ENCODE results near the gene OR10G4. TPM values are rescaled to one million over a fixed set of nuclear protein-coding genes. Genes with fewer than 3 reads are reported as not detected.

The OR10G4 gene
- total and polyA plus RNA-seq, 2 donors (not counting 1 experiment from before 2014, with no cell fraction given): not detected

GRCh38 chr11:124026498-124026897 is 13.7 kb downstream of the OR10G4 start, which contains the start of gene OR10G8:
OR10G8 (plus strand) TSS chr11:124026798; CDS start chr11:124029623, 2,825 bp downstream.
- Histone ChIP-seq H3K9me3 (ENCODE audit: control insufficient read depth, insufficient read depth, low read depth, low read length) (no peaks in the 10 kb centered on the region), H3K27ac (ENCODE audit: insufficient read depth, low read length) (no peak within 1 kb of the TSS), H2AFZ (ENCODE audit: low read length) (no peak within 1 kb of the TSS), H3K9ac (ENCODE audit: insufficient read depth, low read length) (no peak within 1 kb of the TSS), H3K4me2 (ENCODE audit: extremely low read depth, insufficient read depth, low read length) (no peak within 1 kb of the TSS), H3K4me1 (ENCODE audit: control insufficient read depth, extremely low read depth, insufficient read depth, low read length) (no peaks in the 10 kb centered on the region), H3K36me3 (ENCODE audit: control insufficient read depth, insufficient read depth, low read length) (no peaks in the 10 kb centered on the region), H4K20me1 (ENCODE audit: control insufficient read depth, extremely low read depth, insufficient read depth, low read length) (no peaks in the 10 kb centered on the region), H3K4me3 (replicated peaks in 1 of 4; ENCODE audit: control extremely low read depth in 1 of 4, insufficient read depth in 1 of 4, low read depth in 3 of 4, low read length in 4 of 4) (no peak within 1 kb of the TSS), H3K79me2 (ENCODE audit: control insufficient read depth, insufficient read depth, low read length) (no peaks in the 10 kb centered on the region), H3K27me3 (ENCODE audit: control insufficient read depth, insufficient read depth, low read length) (no peaks in the 10 kb centered on the region)
- no peak for DNase-seq (ENCODE audit: low read depth in 2 of 2)
- no peak for TF ChIP-seq CTCF (conservative IDR thresholded peaks at IDR 0.05 in 1 of 2, IDR thresholded peaks at IDR 0.05 in 1 of 2; ENCODE audit: low read depth in 1 of 2, low read length in 2 of 2)
- TF ChIP-seq EZH2 (IDR thresholded peaks at IDR 0.05; ENCODE audit: low read length, missing control alignments): no peak

- TF ChIP-seq EZH2 (IDR thresholded peaks at IDR 0.05; ENCODE audit: low read length, missing control alignments) (no peak), CTCF (conservative IDR thresholded peaks at IDR 0.05 in 1 of 2, IDR thresholded peaks at IDR 0.05 in 1 of 2; ENCODE audit: low read depth in 1 of 2, low read length in 2 of 2) (no peak)
- Histone ChIP-seq H3K9me3 (ENCODE audit: control insufficient read depth, insufficient read depth, low read depth, low read length) (no peaks in the 10 kb centered on the region), H4K20me1 (ENCODE audit: control insufficient read depth, extremely low read depth, insufficient read depth, low read length) (no peaks in the 10 kb centered on the region), H3K9ac (ENCODE audit: insufficient read depth, low read length) (no peak overlapping the region), H3K4me1 (ENCODE audit: control insufficient read depth, extremely low read depth, insufficient read depth, low read length) (no peaks in the 10 kb centered on the region), H3K4me2 (ENCODE audit: extremely low read depth, insufficient read depth, low read length) (no peak overlapping the region), H3K27me3 (ENCODE audit: control insufficient read depth, insufficient read depth, low read length) (no peaks in the 10 kb centered on the region), H3K4me3 (replicated peaks in 1 of 4; ENCODE audit: control extremely low read depth in 1 of 4, insufficient read depth in 1 of 4, low read depth in 3 of 4, low read length in 4 of 4) (no peak overlapping the region), H2AFZ (ENCODE audit: low read length) (no peak overlapping the region), H3K27ac (ENCODE audit: insufficient read depth, low read length) (no peak overlapping the region), H3K36me3 (ENCODE audit: control insufficient read depth, insufficient read depth, low read length) (no peaks in the 10 kb centered on the region), H3K79me2 (ENCODE audit: control insufficient read depth, insufficient read depth, low read length) (no peaks in the 10 kb centered on the region)
- DNase-seq (ENCODE audit: low read depth in 2 of 2): no peak
These were observed 23.9 kb downstream of the OR10G4 start for GRCh38 chr11:124036666-124037065.

- no peak for DNase-seq (ENCODE audit: low read depth in 2 of 2)
- Histone ChIP-seq H2AFZ (ENCODE audit: low read length) (no peak overlapping the region), H3K27me3 (ENCODE audit: control insufficient read depth, insufficient read depth, low read length) (no peaks in the 10 kb centered on the region), H3K9ac (ENCODE audit: insufficient read depth, low read length) (no peak overlapping the region), H3K4me2 (ENCODE audit: extremely low read depth, insufficient read depth, low read length) (no peak overlapping the region), H3K9me3 (ENCODE audit: control insufficient read depth, insufficient read depth, low read depth, low read length) (no peaks in the 10 kb centered on the region), H3K4me3 (replicated peaks in 1 of 4; ENCODE audit: control extremely low read depth in 1 of 4, insufficient read depth in 1 of 4, low read depth in 3 of 4, low read length in 4 of 4) (no peak overlapping the region), H3K79me2 (ENCODE audit: control insufficient read depth, insufficient read depth, low read length) (no peaks in the 10 kb centered on the region), H3K36me3 (ENCODE audit: control insufficient read depth, insufficient read depth, low read length) (no peaks in the 10 kb centered on the region), H3K27ac (ENCODE audit: insufficient read depth, low read length) (no peak overlapping the region), H3K4me1 (ENCODE audit: control insufficient read depth, extremely low read depth, insufficient read depth, low read length) (no peaks in the 10 kb centered on the region), H4K20me1 (ENCODE audit: control insufficient read depth, extremely low read depth, insufficient read depth, low read length) (no peaks in the 10 kb centered on the region)
- TF ChIP-seq CTCF (conservative IDR thresholded peaks at IDR 0.05 in 1 of 2, IDR thresholded peaks at IDR 0.05 in 1 of 2; ENCODE audit: low read depth in 1 of 2, low read length in 2 of 2) (no peak), EZH2 (IDR thresholded peaks at IDR 0.05; ENCODE audit: low read length, missing control alignments) (no peak)
These were observed 26.8 kb downstream of the OR10G4 start for GRCh38 chr11:124039557-124039956.
